Astrocyte (in vitro differentiated cells and primary cell): ENCODE measurements around the gene ZNRF1. TPM values are rescaled to one million over a fixed set of nuclear protein-coding genes. Genes with fewer than 3 reads are reported as not detected.

Experiments used
- DNase-seq: peaks from one replicate; pipeline ENCODE4 v3.0.0-alpha.2; 2010; ENCODE audit warnings: low read depth
- FAIRE-seq: peaks from 2 replicates; lab custom pipeline; 2011; peaks lifted over from hg19 to GRCh38; lab: Jason Lieb, UNC
- H2AFZ ChIP-seq: 2 replicates; pipeline ENCODE4 v1.6.0; 2012; ENCODE audit warnings: low read depth, low read length, inconsistent platforms
- H3K27ac ChIP-seq: 2 replicates; pipeline ENCODE4 v1.5.1; 2011; ENCODE audit warnings: low read depth, low read length, inconsistent platforms
- H3K27me3 ChIP-seq: 2 replicates; pipeline ENCODE4 v1.6.0; 2011; ENCODE audit warnings: low read length, inconsistent platforms; ENCODE audit not compliant: insufficient read depth
- H3K36me3 ChIP-seq: 2 replicates; pipeline ENCODE4 v1.5.1; 2011; ENCODE audit warnings: low read length, inconsistent platforms; ENCODE audit not compliant: insufficient read depth
- H3K4me1 ChIP-seq: 2 replicates; pipeline ENCODE4 v1.5.1; 2011; ENCODE audit warnings: low read length, inconsistent platforms; ENCODE audit not compliant: insufficient read depth
- H3K4me2 ChIP-seq: 2 replicates; pipeline ENCODE4 v1.6.0; 2012; ENCODE audit warnings: low read length, inconsistent platforms
- H3K4me3 ChIP-seq: 2 replicates; pipeline ENCODE4 v1.5.1; 2011; ENCODE audit warnings: low read depth, mild to moderate bottlenecking, low read length, inconsistent platforms; ENCODE audit not compliant: insufficient read depth
- H3K79me2 ChIP-seq: 2 replicates; pipeline ENCODE4 v1.6.0; 2012; ENCODE audit warnings: mild to moderate bottlenecking, low read length, inconsistent platforms; ENCODE audit not compliant: insufficient read depth
- H3K9ac ChIP-seq: 2 replicates; pipeline ENCODE4 v1.6.0; 2012; ENCODE audit warnings: mild to moderate bottlenecking, low read length, inconsistent platforms
- H3K9me3 ChIP-seq: 2 replicates; pipeline ENCODE4 v1.5.1; 2012; ENCODE audit warnings: low read depth, mild to moderate bottlenecking, low read length, inconsistent platforms; ENCODE audit not compliant: insufficient read depth
- H4K20me1 ChIP-seq: 2 replicates; pipeline ENCODE4 v1.6.0; 2012; ENCODE audit warnings: low read length, inconsistent platforms; ENCODE audit not compliant: insufficient read depth
- H3K27ac Mint-ChIP-seq: one replicate; pipeline ENCODE4 v1.8.0; 2021; ENCODE audit warnings: mild to moderate bottlenecking, mixed read lengths; ENCODE audit not compliant: unreplicated experiment
- H3K27me3 Mint-ChIP-seq: one replicate; pipeline ENCODE4 v1.8.0; 2021; ENCODE audit warnings: low read depth, mixed read lengths; ENCODE audit not compliant: unreplicated experiment
- H3K36me3 Mint-ChIP-seq: one replicate; pipeline ENCODE4 v1.8.0; 2021; ENCODE audit warnings: low read depth, mixed read lengths; ENCODE audit not compliant: unreplicated experiment
- H3K4me1 Mint-ChIP-seq: one replicate; pipeline ENCODE4 v1.8.0; 2021; ENCODE audit warnings: low read depth, mixed read lengths; ENCODE audit not compliant: unreplicated experiment
- H3K4me3 Mint-ChIP-seq: one replicate; pipeline ENCODE4 v1.8.0; 2021; ENCODE audit warnings: mild to moderate bottlenecking, moderate library complexity, mixed read lengths; ENCODE audit not compliant: unreplicated experiment
- H3K9me3 Mint-ChIP-seq: one replicate; pipeline ENCODE4 v1.8.0; 2021; ENCODE audit warnings: mild to moderate bottlenecking, mixed read lengths; ENCODE audit not compliant: unreplicated experiment
- CTCF ChIP-seq: IDR thresholded peaks from 2 replicates; pipeline ENCODE4 v1.5.1; 2011; ENCODE audit warnings: low read depth, mild to moderate bottlenecking, inconsistent platforms, low read length, moderate library complexity; ENCODE audit not compliant: insufficient read depth
- EZH2 ChIP-seq: IDR thresholded peaks from 2 replicates; pipeline ENCODE4 v1.6.1; 2012; ENCODE audit warnings: mild to moderate bottlenecking, low read length, inconsistent platforms; ENCODE audit not compliant: insufficient read depth
- total RNA-seq: library from RNA; stranded (reverse); gene quantifications from 2 replicates; pipeline ENCODE4 v1.2.1, GENCODE V29; 2021

The ZNRF1 gene
- total RNA-seq, 1 donor from 2014 or later, result 21.9 TPM

GRCh38 chr16:75068085-75069031, 69.5 kb downstream of the ZNRF1 start:
- H3K4me3 Mint-ChIP-seq, result peak overlapping the region; percentile 20
- no peaks in the 10 kb centered on the region for H3K9me3 Mint-ChIP-seq
- no peak for FAIRE-seq
- H3K4me1 Mint-ChIP-seq, result peaks cover 3% of the 10 kb centered on the region
- Histone ChIP-seq H3K36me3 (no peaks in the 10 kb centered on the region), H3K27me3 (no peaks in the 10 kb centered on the region), H3K9me3 (no peaks in the 10 kb centered on the region), H3K4me3 (no peak overlapping the region), H3K79me2 (peaks cover 73% of the 10 kb centered on the region), H2AFZ (no peak overlapping the region), H4K20me1 (peaks cover 91% of the 10 kb centered on the region), H3K27ac (no peak overlapping the region), H3K4me1 (peaks cover 12% of the 10 kb centered on the region), H3K4me2 (no peak overlapping the region), H3K9ac (no peak overlapping the region)
- TF ChIP-seq CTCF (no peak), EZH2 (no peak)
- DNase-seq, result no peak
- no peaks in the 10 kb centered on the region for H3K27me3 Mint-ChIP-seq
- H3K27ac Mint-ChIP-seq, result no peak overlapping the region
- no peaks in the 10 kb centered on the region for H3K36me3 Mint-ChIP-seq

- H3K27me3 Mint-ChIP-seq, result no peaks in the 10 kb centered on the region
- FAIRE-seq (no peak), DNase-seq (no peak)
- H3K4me3 Mint-ChIP-seq, result no peak overlapping the region
- Histone ChIP-seq H3K27ac (no peak overlapping the region), H3K4me1 (peaks cover 11% of the 10 kb centered on the region), H3K9ac (no peak overlapping the region), H3K4me3 (no peak overlapping the region), H3K36me3 (no peaks in the 10 kb centered on the region), H3K79me2 (peaks cover 74% of the 10 kb centered on the region), H3K27me3 (no peaks in the 10 kb centered on the region), H2AFZ (no peak overlapping the region), H3K4me2 (no peak overlapping the region), H4K20me1 (peaks cover 90% of the 10 kb centered on the region), H3K9me3 (no peaks in the 10 kb centered on the region)
- H3K4me1 Mint-ChIP-seq, result peaks cover 9% of the 10 kb centered on the region
- no peak overlapping the region for H3K27ac Mint-ChIP-seq
- no peaks in the 10 kb centered on the region for H3K36me3 Mint-ChIP-seq
- H3K9me3 Mint-ChIP-seq, result no peaks in the 10 kb centered on the region
- TF ChIP-seq EZH2 (no peak), CTCF (no peak)
Observed at GRCh38 chr16:75070012-75070841, 71.4 kb downstream of the ZNRF1 start.
